HepG2 (cell line): ENCODE data around the gene MNX1. TPM values are rescaled to one million over a fixed set of nuclear protein-coding genes. Genes with fewer than 3 reads are reported as not detected.
A peak's percentile ranks its signal among the peaks of the same experiment; 100 is the strongest.

Source experiments
- ATAC-seq: fragments of 200-7000 bp; cut with Tn5 transposase; 3 replicates; pipeline ENCODE4 v1.9.1; 2020; ENCODE audit warnings: mild to moderate bottlenecking, moderate library complexity
- BruUV-seq: library from RNA; stranded (reverse); fragments of 400-500 nt; replicated peaks from 2 replicates; lab custom pipeline; 2021; lab: Mats Ljungman, UMichigan
- CTCF ChIA-PET: fragments of 300-600 bp; formaldehyde crosslinking; extraction: SDS; loops from one replicate; lab custom pipeline; 2021; ENCODE audit warnings: low total read pairs, inconsistent platforms, low intra/inter-chr PET ratio; lab: Yijun Ruan, JAX
- POLR2A ChIA-PET: fragments of 350-600 bp; sonication (Branson Sonifier 250); formaldehyde crosslinking; loops from one replicate; lab custom pipeline; 2020; ENCODE audit warnings: antibody characterized with exemption, inconsistent platforms; lab: Yijun Ruan, JAX
- DNase-seq: peaks from one replicate; pipeline ENCODE4 v3.0.0-alpha.2; 2015; ENCODE audit warnings: low spot score
- FAIRE-seq: peaks from 3 replicates; lab custom pipeline; 2011; peaks lifted over from hg19 to GRCh38; lab: Jason Lieb, UNC
- H2AFZ ChIP-seq: one replicate; pipeline ENCODE4 v1.6.1; 2011; ENCODE audit warnings: low read length, inconsistent platforms
- H3K27ac ChIP-seq: fragments of 300-600 bp; 3 replicates; pipeline ENCODE4 v1.8.0; 2011; ENCODE audit warnings: mixed run types, mild to moderate bottlenecking, mixed read lengths, low read length, inconsistent platforms; ENCODE audit not compliant: insufficient read depth; ENCODE audit errors: extremely low read length
- H3K27me3 ChIP-seq, 2 experiments: fragments of 200-600 bp in 1 of 2; 2 replicates in 1 of 2; 3 replicates in 1 of 2; pipeline versions ENCODE4 v1.6.0 to v1.8.0; 2011; ENCODE audit warnings: low read length in 2 of 2, mild to moderate bottlenecking in 2 of 2, moderate library complexity in 2 of 2, inconsistent platforms in 1 of 2; ENCODE audit not compliant: insufficient read depth in 2 of 2, control insufficient read depth in 1 of 2
- H3K36me3 ChIP-seq, 2 experiments: fragments of 200-600 bp in 1 of 2; replicated peaks in 1 of 2; 2 replicates in 1 of 2; 3 replicates in 1 of 2; pipeline versions ENCODE4 v1.5.1 to v1.8.0; 2011; ENCODE audit warnings: low read length in 2 of 2, inconsistent platforms in 1 of 2; ENCODE audit not compliant: insufficient read depth in 2 of 2, control insufficient read depth in 1 of 2
- H3K4me1 ChIP-seq: 2 replicates; pipeline ENCODE4 v1.5.1; 2012; ENCODE audit warnings: low read length, inconsistent platforms; ENCODE audit not compliant: insufficient read depth
- H3K4me2 ChIP-seq: 2 replicates; pipeline ENCODE4 v1.6.0; 2011; ENCODE audit warnings: low read depth, low read length, inconsistent platforms
- H3K4me3 ChIP-seq, 3 experiments: fragments of 200-600 bp in 1 of 3; sonication (generic), shearing (Covaris generic) in 1 of 3; replicated peaks in 1 of 3; 2 replicates each; pipeline ENCODE4 v1.5.1; 2011 to 2016; ENCODE audit warnings: low read length in 3 of 3, inconsistent platforms in 2 of 3, low read depth in 2 of 3, mild to moderate bottlenecking in 2 of 3, control low read depth in 1 of 3, mixed read lengths in 1 of 3; ENCODE audit not compliant: insufficient read depth in 1 of 3
- H3K79me2 ChIP-seq: one replicate; pipeline ENCODE4 v1.6.1; 2011; ENCODE audit warnings: low read length, inconsistent platforms; ENCODE audit not compliant: insufficient read depth
- H3K9ac ChIP-seq: 2 replicates; pipeline ENCODE4 v1.6.0; 2011; ENCODE audit warnings: mild to moderate bottlenecking, low read depth, low read length, inconsistent platforms; ENCODE audit not compliant: insufficient read depth
- H3K9me3 ChIP-seq: 2 replicates; pipeline ENCODE4 v1.5.1; 2012; ENCODE audit warnings: mild to moderate bottlenecking, low read length
- H4K20me1 ChIP-seq: 2 replicates; pipeline ENCODE4 v1.6.0; 2011; ENCODE audit warnings: inconsistent platforms, mild to moderate bottlenecking, low read length, moderate library complexity; ENCODE audit not compliant: insufficient read depth
- GRHL1 ChIP-seq: sonication (generic); formaldehyde crosslinking; conservative IDR thresholded peaks from 2 replicates; pipeline ENCODE4 v1.8.0; 2022; ENCODE audit warnings: missing genetic modification reagents
- LRRFIP1 ChIP-seq: sonication (generic); formaldehyde crosslinking; conservative IDR thresholded peaks from 2 replicates; pipeline ENCODE4 v1.4.0; 2020; ENCODE audit warnings: missing genetic modification reagents
- ZNF484 ChIP-seq: sonication (generic); formaldehyde crosslinking; IDR thresholded peaks from 2 replicates; pipeline ENCODE4 v1.5.1; 2020; ENCODE audit warnings: mild to moderate bottlenecking, low read depth, missing genetic modification reagents, borderline replicate concordance
- WGBS: methylation state at CpG from one replicate; pipeline ENCODE4 v1.1.6; 2017; ENCODE audit warnings: low lambda C conversion rate; 5-methylcytosine and 5-hydroxymethylcytosine counted together
- in situ Hi-C: cut with HindIII; loops from 2 replicates; pipeline ENCODE4 v1.10.0; 2017; ENCODE audit warnings: low pct_unique_long_range_greater_than_20kb; ENCODE audit not compliant: extremely low pct_ligation_motif_present
- intact Hi-C: fragments of 100-400 bp; cut with micrococcal nuclease; formaldehyde crosslinking; loops from one replicate; pipeline ENCODE4 v1.10.0; 2022; ENCODE audit not compliant: unreplicated experiment
- polyA plus RNA-seq, 8 experiments: library from polyadenylated mRNA; depleted of rRNA in 3 of 8; stranded (reverse) in 7 of 8; unstranded in 1 of 8; fragments of >200 nt; fragmentation: Illumina TruSeq in 4 of 8; extraction: Trizol in 4 of 8; gene quantifications; 2 replicates each; pipeline versions ENCODE4 v1.2.1 to v1.2.3, GENCODE V29; 2011 to 2016; ENCODE audit warnings: low read depth in 4 of 8, missing spikeins in 1 of 8, mixed read lengths in 1 of 8; ENCODE audit not compliant: insufficient read depth in 1 of 8
- total RNA-seq, 5 experiments: library from RNA; depleted of rRNA; stranded (reverse); fragments of >200 nt; fragmentation: Illumina TruSeq; extraction: Trizol; gene quantifications; 2 replicates each; pipeline ENCODE4 v1.2.3, GENCODE V29; 2016; ENCODE audit warnings: low read depth in 1 of 5
- TF ChIP-seq, protein P1 (sequence below): sonication (generic); formaldehyde crosslinking; IDR thresholded peaks from 2 replicates; pipeline ENCODE4 v1.5.0; 2020; ENCODE audit warnings: mild to moderate bottlenecking, missing genetic modification reagents, moderate library complexity

The MNX1 gene
- total and polyA plus RNA-seq, 2 of the 13 experiments (the other 11 are each of a cell fraction or from before 2014, with no cell fraction given), result 0.94 to 6.1 TPM

GRCh38 chr7:157056246-157056645 lies 45.8 kb upstream of the MNX1 start (continued):
- TF ChIP-seq LRRFIP1, result no peak
- TF ChIP-seq ZNF484 (CRISPR knock-in tag), result no peak

- no peak overlapping the region for H3K4me2 ChIP-seq
- 24% methylated on average over 6 of the region's 9 CpGs for WGBS
- no TSS peak for BruUV-seq
- H3K9me3 ChIP-seq, result no peaks in the 10 kb centered on the region
- no peak for TF ChIP-seq GRHL1 (CRISPR knock-in tag)
- TF ChIP-seq, protein P1, sequence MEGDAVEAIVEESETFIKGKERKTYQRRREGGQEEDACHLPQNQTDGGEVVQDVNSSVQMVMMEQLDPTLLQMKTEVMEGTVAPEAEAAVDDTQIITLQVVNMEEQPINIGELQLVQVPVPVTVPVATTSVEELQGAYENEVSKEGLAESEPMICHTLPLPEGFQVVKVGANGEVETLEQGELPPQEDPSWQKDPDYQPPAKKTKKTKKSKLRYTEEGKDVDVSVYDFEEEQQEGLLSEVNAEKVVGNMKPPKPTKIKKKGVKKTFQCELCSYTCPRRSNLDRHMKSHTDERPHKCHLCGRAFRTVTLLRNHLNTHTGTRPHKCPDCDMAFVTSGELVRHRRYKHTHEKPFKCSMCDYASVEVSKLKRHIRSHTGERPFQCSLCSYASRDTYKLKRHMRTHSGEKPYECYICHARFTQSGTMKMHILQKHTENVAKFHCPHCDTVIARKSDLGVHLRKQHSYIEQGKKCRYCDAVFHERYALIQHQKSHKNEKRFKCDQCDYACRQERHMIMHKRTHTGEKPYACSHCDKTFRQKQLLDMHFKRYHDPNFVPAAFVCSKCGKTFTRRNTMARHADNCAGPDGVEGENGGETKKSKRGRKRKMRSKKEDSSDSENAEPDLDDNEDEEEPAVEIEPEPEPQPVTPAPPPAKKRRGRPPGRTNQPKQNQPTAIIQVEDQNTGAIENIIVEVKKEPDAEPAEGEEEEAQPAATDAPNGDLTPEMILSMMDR, result peak; percentile 16; the same call in 1 of the 2 replicates
- no peak overlapping the region for H3K9ac ChIP-seq
- ChIA-PET POLR2A (no interaction called here), CTCF (no interaction called here)
- H3K27me3 ChIP-seq, result peaks cover 0 to 51% of the 10 kb centered on the region in 2 experiments; a peak in 3 of 5 replicates
- no peaks in the 10 kb centered on the region for H3K4me1 ChIP-seq
- no peaks in the 10 kb centered on the region for H4K20me1 ChIP-seq
- H3K27ac ChIP-seq, result no peak overlapping the region
- FAIRE-seq (no peak), ATAC-seq (peak; percentile 77), DNase-seq (no peak)
- intact Hi-C loops (no loop called here), in situ Hi-C loops (no loop called here)
- H3K36me3 ChIP-seq, result no peaks in the 10 kb centered on the region
- no peak overlapping the region for H2AFZ ChIP-seq
- no peaks in the 10 kb centered on the region for H3K79me2 ChIP-seq
- no peak overlapping the region for H3K4me3 ChIP-seq
Measured at GRCh38 chr7:157054927-157055326, 44.5 kb upstream of the MNX1 start.
